ENCODE results near the gene CD3D.

CD3D gene

GRCh38 chr11:118342503-118343161 is at the start of gene CD3D:
Gene CD3D (minus strand): TSS chr11:118342705. CDS start chr11:118342607, 98 bp downstream.
- DNase-seq (ENCODE audit: low spot score) = no peak

DNA sequence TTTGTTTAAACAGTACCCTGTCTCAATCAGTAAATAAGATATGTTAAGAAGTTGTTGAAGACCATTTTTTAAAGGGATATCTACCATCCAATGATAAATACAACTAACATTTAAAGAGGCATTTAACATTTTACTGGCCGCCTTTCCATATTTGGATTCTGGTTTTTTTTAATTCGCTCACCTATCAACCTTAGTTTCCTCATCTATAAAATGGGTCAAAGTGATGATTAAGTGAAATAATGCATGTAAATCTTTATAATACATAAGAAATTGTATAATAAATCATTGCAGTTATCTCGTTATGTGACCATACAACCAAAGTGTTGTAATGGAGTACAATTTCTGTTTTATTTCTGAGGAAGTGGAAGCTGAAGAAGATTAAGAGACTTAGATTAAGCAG is 41.2 kb upstream of the CD3D start:
- DNase-seq (ENCODE audit: low spot score) = no peak

DNA sequence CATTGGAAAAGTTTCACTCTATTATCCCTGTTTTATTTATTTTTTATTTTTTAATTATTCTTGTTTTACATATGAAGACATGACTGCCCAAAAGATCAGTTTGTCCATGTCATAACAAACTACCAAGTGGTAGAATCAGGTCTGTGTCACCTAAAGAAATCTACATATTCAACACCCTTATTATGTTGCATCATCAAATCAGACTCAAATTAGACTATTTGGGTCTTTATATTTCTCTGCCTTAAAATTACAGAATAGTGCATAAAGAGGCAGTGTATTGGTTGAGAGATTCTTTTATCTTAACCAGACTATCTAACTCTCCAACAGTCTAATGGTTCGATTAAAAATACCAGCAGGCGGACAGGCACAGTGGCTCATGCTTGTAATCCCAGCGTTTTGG is 40.4 kb upstream of the CD3D start:
- no peak for DNase-seq (ENCODE audit: low spot score)

DNA sequence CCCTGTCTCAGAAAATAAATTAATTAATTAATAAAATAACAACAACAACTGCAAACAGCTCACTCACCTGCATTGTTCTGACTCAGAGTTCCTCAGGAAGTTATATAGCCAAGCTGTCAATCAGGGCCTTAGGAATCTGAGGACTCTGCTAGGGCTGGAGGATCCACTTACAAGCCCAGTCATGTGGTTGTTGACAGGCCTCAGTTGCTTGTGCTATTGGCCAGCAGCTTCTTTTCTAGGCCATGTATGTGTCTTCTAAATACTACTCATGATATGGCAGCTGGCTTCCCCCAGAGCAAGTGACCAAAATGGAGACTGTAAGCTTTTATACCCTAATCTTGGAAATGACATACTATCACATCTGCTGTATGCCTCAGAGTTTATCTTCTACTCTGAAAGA is 38.1 kb upstream of the CD3D start:
- DNase-seq (ENCODE audit: low spot score) = no peak

DNA sequence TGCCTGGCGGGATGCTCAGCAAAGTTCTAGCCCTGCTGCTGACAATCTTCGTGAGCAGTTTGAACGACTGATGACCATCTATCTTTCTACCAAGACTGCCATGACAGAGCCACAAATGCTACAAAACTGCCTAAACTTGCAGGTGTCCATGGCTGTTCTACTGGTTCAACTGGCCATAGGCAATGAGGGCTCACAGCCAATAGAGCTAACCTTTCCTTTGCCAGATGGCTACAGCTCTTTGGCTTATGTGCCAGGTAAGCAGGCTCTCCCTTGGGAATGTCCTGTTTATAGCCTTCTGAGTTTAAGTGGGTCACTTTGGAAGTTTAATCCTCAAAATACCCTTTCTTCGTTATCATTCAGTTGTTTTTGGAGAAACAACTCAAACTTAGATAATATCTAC is 37.0 kb upstream of the CD3D start:
- no peak for DNase-seq (ENCODE audit: low spot score)

- DNase-seq (ENCODE audit: low spot score) = no peak
Measured at GRCh38 chr11:118375978-118376377, 33.5 kb upstream of the CD3D start.

DNA sequence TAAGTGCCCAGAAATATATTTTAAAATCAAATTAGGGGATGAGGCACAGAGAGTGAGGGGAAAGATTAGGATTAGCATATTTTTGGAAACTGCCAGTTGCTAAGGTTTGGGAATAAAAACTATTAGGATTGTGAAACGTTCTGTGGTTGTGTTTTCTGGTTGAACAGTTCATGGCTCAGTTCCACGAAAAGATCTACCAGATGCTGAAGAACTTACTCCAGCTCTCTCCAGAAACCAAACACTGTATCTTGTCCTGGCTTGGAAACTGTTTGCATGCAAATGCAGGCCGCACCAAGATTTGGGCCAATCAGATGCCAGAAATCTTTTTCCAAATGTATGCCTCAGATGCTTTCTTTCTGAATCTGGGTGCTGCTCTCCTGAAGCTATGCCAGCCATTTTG is 32.2 kb upstream of the CD3D start:
- no peak for DNase-seq (ENCODE audit: low spot score)

DNA sequence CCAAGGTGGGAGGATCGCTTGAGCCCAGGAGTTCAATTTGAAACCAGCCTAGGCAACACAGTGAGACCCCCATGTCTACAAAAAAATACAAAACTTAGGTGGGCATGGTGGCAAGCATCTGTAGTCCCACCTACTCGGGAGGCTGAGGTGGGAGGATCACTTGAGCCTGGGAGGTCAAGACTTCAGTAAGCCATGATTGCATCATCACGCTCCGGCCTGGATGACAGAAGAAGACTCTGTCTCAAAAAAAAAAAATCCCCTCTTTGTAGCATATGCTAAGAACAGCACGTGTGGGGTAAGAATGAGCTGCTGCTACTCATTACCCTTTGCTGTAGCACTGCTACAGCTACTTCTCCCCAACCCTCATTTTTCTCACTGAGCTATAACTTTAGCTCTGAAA is 31.4 kb upstream of the CD3D start:
- no peak for DNase-seq (ENCODE audit: low spot score)

DNA sequence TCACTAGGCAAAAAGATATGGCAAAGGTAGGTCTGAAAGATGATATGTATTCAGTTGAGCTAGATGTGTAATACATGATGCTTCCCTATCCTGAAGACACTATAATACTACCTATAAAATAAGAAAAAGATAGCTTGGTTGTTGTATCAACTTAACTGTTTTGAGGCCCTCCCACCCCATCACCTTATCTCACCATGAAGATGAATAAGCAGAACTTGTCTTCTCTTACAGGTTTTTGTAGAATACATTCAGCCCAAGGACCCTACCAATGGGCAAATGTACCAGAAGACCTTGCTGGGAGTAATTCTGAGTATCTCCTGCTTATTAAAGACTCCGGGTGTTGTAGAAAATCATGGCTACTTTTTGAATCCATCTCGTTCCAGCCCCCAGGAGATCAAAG is 30.8 kb upstream of the CD3D start:
- DNase-seq (ENCODE audit: low spot score) = no peak

- DNase-seq (ENCODE audit: low spot score) = no peak
Measured at GRCh38 chr11:118370774-118371173, 28.3 kb upstream of the CD3D start.

DNA sequence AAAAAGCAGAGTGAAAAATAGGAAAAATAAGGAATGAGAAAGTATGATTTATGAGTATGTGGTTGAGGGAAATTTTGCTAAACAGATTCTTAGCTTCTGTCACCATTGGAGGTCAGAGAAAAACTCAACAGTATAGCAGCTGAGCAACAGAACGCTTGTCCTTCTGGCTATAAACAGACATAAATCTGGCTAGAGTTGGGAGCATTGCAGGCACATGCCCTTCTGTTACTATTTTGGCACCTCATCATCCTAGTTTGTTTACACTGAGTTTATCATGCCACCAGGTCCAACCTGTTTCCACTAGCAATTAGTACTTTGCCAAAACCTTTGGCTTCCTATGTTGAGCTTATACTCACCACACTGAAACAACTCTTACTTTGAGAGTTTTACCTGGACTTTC is 23.8 kb upstream of the CD3D start:
- DNase-seq (ENCODE audit: low spot score) = no peak

- no peak for DNase-seq (ENCODE audit: low spot score)
Measured at GRCh38 chr11:118364956-118365615, 22.6 kb upstream of the CD3D start.

DNA sequence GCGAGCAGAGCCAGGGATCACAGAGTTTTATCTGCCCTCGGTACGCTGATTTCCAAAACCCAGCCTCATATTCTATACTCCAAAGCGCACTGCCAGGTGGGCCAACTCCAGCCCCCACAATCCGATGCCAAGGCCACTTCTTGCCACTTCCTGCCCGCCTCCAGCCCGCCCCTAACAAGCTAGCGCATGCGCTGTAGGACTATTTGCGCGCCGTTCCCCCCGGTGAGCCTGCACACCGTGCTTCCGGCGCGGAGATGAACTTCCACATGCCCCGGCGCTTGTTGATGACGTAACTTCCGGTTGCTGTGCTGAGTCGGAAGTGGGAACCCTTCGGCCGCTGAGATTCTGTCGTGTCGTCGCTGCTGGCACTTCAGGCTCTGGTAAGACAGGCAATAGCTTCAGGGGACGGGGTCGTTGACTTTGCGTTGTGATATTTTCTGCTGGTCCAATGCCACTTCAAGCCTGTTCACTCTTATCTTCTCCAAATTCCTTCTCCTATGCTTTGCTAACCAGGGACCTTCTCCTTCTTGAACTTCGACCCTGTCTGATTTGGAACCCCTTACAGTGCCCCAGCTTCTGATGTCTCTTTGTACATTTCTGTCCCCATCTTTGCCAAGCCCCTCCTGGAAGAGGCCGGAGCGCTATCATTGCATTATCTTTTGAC is 16.9 kb upstream of the CD3D start, which contains the start of gene UBE4A:
TSS of gene UBE4A (plus strand) at position 306 of the 664 bp plus-strand sequence. CDS start 5,481 bp downstream, outside the sequence.
- peak; percentile 94 for DNase-seq (ENCODE audit: low spot score)

DNA sequence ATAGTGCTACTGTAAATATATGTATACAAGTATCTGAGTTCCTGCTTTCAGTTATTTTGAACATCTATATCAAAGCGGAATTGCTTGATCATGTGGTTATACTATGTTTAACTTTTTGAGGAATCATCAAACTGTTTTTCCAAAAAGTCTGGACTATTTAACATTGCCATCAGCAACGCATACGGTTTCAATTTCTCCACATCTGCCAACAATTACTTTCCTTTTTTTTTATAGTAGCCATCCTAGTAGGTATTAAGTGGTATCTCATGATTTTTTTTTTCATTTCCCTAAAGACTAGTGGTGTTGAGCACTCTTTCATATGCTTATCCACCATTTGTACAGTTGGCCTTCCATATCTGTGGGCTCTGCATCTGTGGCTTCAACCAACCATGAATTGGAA is 15.6 kb upstream of the CD3D start:
- DNase-seq (ENCODE audit: low spot score) = no peak

GRCh38 chr11:118353084-118353710 is 10.7 kb upstream of the CD3D start:
- no peak for DNase-seq (ENCODE audit: low spot score)

DNA sequence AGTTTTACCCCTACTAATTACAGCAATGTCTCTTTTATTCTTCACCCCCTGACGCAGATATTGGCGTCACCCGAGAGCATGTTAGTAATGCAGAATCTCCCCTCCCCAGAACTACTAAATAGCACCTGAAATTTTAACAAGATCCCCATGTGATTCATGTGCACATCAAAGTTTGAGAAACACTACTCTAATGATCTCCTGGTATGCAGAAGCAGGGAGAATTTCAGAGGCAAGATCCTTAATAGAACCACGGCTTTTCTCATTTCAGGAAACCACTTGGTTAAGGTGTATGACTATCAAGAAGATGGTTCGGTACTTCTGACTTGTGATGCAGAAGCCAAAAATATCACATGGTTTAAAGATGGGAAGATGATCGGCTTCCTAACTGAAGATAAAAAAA is 7.0 kb upstream of the CD3D start:
- DNase-seq (ENCODE audit: low spot score) = no peak

DNA sequence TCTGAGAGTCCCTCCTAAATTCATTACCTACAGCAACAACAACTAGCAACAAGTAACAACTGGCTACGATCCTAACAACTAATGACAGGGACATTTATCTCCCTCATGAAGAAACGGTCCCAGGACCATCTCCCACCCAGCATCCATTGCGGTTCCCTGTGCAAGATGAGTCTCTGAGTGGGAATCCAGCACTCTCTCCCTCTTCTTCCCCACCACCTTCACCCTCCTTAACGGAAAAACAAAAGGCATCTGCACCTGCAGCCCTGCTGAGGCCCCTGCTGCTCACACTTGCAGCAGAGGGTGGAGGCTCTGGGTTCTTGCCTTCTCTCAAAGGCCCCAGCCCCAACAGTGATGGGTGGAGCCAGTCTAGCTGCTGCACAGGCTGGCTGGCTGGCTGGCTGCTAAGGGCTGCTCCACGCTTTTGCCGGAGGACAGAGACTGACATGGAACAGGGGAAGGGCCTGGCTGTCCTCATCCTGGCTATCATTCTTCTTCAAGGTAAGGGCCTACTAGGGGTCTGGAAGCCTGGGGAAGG is 1.5 kb upstream of the CD3D start, which contains the start of gene CD3G:
TSS of gene CD3G (plus strand) at position 364 of the 535 bp plus-strand sequence. CDS start at position 444, 80 bp downstream.
- no peak for DNase-seq (ENCODE audit: low spot score)

- no peak for DNase-seq (ENCODE audit: low spot score)
Measured at GRCh38 chr11:118343248-118343647, 743 bp upstream of the CD3D start.

- DNase-seq (ENCODE audit: low spot score) = no peak
Measured at GRCh38 chr11:118341815-118342489, 553 bp downstream of the CD3D start.

GRCh38 chr11:118341261-118341660 is 1.2 kb downstream of the CD3D start:
- DNase-seq (ENCODE audit: low spot score) = no peak

- DNase-seq (ENCODE audit: low spot score) = no peak
Measured at GRCh38 chr11:118340449-118340848, 2.1 kb downstream of the CD3D start.

All from putamen (tissue), 1 donor.